VCaP (cell line): ENCODE results near the gene DNAH5.

Experiments
- H3K27ac ChIP-seq: fragments of 450-650 bp; 2 replicates; pipeline ENCODE4 v1.5.1; 2017
- TF ChIP-seq, protein P1 (sequence below): fragments of 450-650 bp; conservative IDR thresholded peaks from 2 replicates; pipeline ENCODE4 v1.5.1; 2017; ENCODE audit warnings: mild to moderate bottlenecking, moderate library complexity

Gene DNAH5

DNA sequence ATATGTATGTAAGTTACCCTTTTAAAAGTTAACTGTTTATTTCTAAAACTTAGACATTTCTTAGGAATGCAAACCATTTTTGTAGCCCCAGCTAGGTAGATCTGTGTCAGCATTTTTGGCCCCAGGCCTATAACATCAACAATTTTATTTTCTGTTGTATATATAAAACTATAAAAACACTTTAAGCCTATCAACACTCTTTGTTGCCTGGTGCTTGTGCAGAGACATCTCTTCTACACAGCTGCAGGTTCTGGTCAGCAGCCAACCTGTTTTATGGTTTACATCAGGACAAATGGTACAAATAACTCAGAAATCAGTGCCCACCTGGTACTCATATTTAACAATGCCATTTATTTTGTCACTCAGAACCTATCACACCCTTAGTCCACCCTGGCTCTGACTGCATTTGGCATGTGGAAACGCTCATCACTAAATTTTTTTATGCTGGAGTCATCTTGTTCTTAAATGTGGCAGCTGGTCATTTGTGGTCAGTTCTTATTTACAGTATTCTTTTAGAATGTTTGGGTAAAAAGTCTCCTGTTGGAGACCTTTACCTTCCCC, 173.4 kb downstream of the DNAH5 start:
- H3K27ac ChIP-seq, result no peak overlapping the region
- TF ChIP-seq, protein P1, sequence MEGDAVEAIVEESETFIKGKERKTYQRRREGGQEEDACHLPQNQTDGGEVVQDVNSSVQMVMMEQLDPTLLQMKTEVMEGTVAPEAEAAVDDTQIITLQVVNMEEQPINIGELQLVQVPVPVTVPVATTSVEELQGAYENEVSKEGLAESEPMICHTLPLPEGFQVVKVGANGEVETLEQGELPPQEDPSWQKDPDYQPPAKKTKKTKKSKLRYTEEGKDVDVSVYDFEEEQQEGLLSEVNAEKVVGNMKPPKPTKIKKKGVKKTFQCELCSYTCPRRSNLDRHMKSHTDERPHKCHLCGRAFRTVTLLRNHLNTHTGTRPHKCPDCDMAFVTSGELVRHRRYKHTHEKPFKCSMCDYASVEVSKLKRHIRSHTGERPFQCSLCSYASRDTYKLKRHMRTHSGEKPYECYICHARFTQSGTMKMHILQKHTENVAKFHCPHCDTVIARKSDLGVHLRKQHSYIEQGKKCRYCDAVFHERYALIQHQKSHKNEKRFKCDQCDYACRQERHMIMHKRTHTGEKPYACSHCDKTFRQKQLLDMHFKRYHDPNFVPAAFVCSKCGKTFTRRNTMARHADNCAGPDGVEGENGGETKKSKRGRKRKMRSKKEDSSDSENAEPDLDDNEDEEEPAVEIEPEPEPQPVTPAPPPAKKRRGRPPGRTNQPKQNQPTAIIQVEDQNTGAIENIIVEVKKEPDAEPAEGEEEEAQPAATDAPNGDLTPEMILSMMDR, result no peak

GRCh38 chr5:13766236-13766635, 178.3 kb downstream of the DNAH5 start:
- TF ChIP-seq, protein P1, result no peak
- H3K27ac ChIP-seq, result no peak overlapping the region

DNA sequence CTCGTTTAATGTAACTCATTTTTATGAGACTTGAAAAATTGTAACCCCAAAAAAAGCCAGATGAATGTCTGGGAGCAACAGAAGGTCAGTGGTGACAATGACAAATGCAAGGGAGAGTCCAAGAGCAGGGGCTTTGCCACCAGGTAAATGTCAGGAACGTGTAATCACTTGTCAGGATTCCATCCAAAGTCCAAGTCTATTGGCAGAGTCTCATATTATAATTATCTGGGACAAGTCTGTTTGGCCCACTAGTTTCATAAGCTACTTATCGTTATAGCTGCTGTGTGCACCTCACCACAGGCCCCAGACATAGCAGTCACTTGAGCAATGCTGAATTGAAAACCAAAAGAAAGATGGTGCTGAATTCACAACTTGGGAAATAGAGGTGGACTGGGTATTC, 180.8 kb downstream of the DNAH5 start:
- TF ChIP-seq, protein P1, result no peak
- no peak overlapping the region for H3K27ac ChIP-seq

- no peak overlapping the region for H3K27ac ChIP-seq
- TF ChIP-seq, protein P1, result no peak
Observed at GRCh38 chr5:13749766-13750165, 194.7 kb downstream of the DNAH5 start.

DNA sequence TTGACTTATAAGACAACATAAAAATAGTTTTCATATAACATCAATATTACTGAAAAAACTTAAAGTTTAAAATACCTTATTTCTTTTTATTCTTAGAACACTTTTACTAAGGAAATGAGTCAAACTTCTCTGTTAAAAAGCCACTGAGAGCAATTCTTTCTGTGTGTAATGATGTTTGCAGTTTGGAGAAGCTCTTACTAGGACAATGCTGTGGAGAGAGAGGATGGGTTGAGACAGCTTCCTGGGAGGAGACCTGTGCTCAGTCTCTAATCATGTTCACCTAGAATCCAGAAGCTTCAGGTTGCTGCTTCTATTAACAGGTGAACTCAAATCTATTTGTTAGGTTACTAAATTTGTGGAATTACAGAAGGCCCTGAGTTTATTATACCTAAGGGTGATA, 198.5 kb downstream of the DNAH5 start:
- TF ChIP-seq, protein P1, result no peak
- no peak overlapping the region for H3K27ac ChIP-seq

DNA sequence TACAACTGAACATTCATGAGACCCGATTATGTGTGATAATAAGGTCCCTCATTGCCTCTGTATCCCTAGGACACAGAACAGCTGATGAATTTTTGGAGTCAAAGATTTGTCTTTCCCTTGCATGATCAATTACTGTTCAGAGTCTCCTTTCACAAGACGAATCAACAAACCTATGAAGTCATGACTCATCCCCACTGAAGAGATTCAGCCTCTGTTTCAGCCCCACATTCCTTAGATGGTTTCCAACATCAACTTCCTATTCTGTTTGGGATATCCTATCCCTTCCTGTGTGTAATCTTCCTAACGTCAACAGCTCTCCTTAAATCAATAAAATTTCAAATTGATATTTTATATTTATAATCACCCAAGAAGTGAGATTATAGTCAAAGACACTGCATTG, 199.0 kb downstream of the DNAH5 start:
- TF ChIP-seq, protein P1, result no peak

GRCh38 chr5:13740471-13740870, 204.0 kb downstream of the DNAH5 start:
- no peak overlapping the region for H3K27ac ChIP-seq
- TF ChIP-seq, protein P1, result no peak

More for the DNA sequence above, 199.0 kb downstream of the DNAH5 start:
- H3K27ac ChIP-seq, result no peak overlapping the region

DNA sequence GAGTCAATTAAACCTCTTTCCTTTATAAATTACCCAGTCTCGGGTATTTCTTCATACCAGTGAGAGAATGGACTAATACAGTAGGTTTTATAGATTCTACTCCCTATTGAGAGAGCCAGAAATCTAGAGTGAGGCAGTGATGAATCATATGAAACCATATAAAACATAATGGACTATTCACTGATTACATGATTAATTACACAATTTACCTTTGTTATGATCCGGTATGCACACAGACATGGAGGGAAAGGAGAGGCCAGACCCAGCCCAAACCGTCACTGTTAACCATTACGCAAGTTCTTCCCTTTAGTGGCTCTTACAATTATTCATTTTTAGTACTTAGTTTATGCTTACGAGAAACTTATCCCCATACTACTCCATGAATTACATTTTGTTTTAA, 205.0 kb downstream of the DNAH5 start:
- TF ChIP-seq, protein P1, result no peak
- H3K27ac ChIP-seq, result no peak overlapping the region
